Osteocyte (in vitro differentiated cells): ENCODE measurements around the gene KLHL14. TPM values are rescaled to one million over a fixed set of nuclear protein-coding genes. Genes with fewer than 3 reads are reported as not detected.

ENCODE experiments used
- DNase-seq: peaks from one replicate; pipeline ENCODE4 v3.0.0; 2021; ENCODE audit warnings: mixed read lengths; ENCODE audit not compliant: unreplicated experiment; ENCODE audit errors: extremely low spot score
- H3K27ac Mint-ChIP-seq: one replicate; pipeline ENCODE4 v1.8.0; 2021; ENCODE audit warnings: mild to moderate bottlenecking, mixed read lengths; ENCODE audit not compliant: unreplicated experiment
- H3K27me3 Mint-ChIP-seq: one replicate; pipeline ENCODE4 v1.8.0; 2021; ENCODE audit warnings: mixed read lengths; ENCODE audit not compliant: unreplicated experiment
- H3K36me3 Mint-ChIP-seq: one replicate; pipeline ENCODE4 v1.8.0; 2021; ENCODE audit warnings: mixed read lengths; ENCODE audit not compliant: unreplicated experiment
- H3K4me1 Mint-ChIP-seq: one replicate; pipeline ENCODE4 v1.8.0; 2021; ENCODE audit warnings: mixed read lengths; ENCODE audit not compliant: unreplicated experiment
- H3K4me3 Mint-ChIP-seq: one replicate; pipeline ENCODE4 v1.8.0; 2021; ENCODE audit warnings: mild to moderate bottlenecking, moderate library complexity, mixed read lengths; ENCODE audit not compliant: unreplicated experiment
- H3K9me3 Mint-ChIP-seq: one replicate; pipeline ENCODE4 v1.8.0; 2021; ENCODE audit warnings: mixed read lengths; ENCODE audit not compliant: unreplicated experiment
- CTCF ChIP-seq: fragments of 200-600 bp; sonication (generic); IDR thresholded peaks from 2 replicates; pipeline ENCODE4 v1.5.0; 2021; ENCODE audit warnings: antibody characterized with exemption, mild to moderate bottlenecking, moderate library complexity
- total RNA-seq: library from RNA; stranded (reverse); gene quantifications from 2 replicates; pipeline ENCODE4 v1.2.1, GENCODE V29; 2021

Gene KLHL14
- total RNA-seq, 1 donor from 2014 or later, result not detected

- H3K27ac Mint-ChIP-seq, result no peak overlapping the region
- peaks cover 9% of the 10 kb centered on the region for H3K27me3 Mint-ChIP-seq
- TF ChIP-seq CTCF, result no peak
- no peaks in the 10 kb centered on the region for H3K9me3 Mint-ChIP-seq
- no peak overlapping the region for H3K4me3 Mint-ChIP-seq
- no peaks in the 10 kb centered on the region for H3K4me1 Mint-ChIP-seq
- H3K36me3 Mint-ChIP-seq, result no peaks in the 10 kb centered on the region
- no peak for DNase-seq
Observed at GRCh38 chr18:32724071-32724749, 48.6 kb downstream of the KLHL14 start.

GRCh38 chr18:32722279-32722678 lies 50.5 kb downstream of the KLHL14 start:
- Mint-ChIP-seq H3K27me3 (peaks cover 13% of the 10 kb centered on the region), H3K9me3 (no peaks in the 10 kb centered on the region), H3K4me1 (no peaks in the 10 kb centered on the region), H3K4me3 (no peak overlapping the region), H3K27ac (no peak overlapping the region), H3K36me3 (no peaks in the 10 kb centered on the region)
- DNase-seq, result no peak
- TF ChIP-seq CTCF, result no peak

GRCh38 chr18:32717126-32717525 lies 55.7 kb downstream of the KLHL14 start:
- H3K27ac Mint-ChIP-seq, result no peak overlapping the region
- TF ChIP-seq CTCF, result no peak
- H3K9me3 Mint-ChIP-seq, result no peaks in the 10 kb centered on the region
- no peaks in the 10 kb centered on the region for H3K4me1 Mint-ChIP-seq
- no peaks in the 10 kb centered on the region for H3K36me3 Mint-ChIP-seq
- no peak overlapping the region for H3K4me3 Mint-ChIP-seq
- no peak for DNase-seq
- H3K27me3 Mint-ChIP-seq, result peaks cover 14% of the 10 kb centered on the region

- Mint-ChIP-seq H3K4me3 (no peak overlapping the region), H3K9me3 (no peaks in the 10 kb centered on the region), H3K27me3 (peaks cover 4% of the 10 kb centered on the region), H3K27ac (no peak overlapping the region), H3K36me3 (no peaks in the 10 kb centered on the region), H3K4me1 (no peaks in the 10 kb centered on the region)
- no peak for DNase-seq
- TF ChIP-seq CTCF, result peak; percentile 80
Observed at GRCh38 chr18:32714571-32715148, 58.2 kb downstream of the KLHL14 start.

- DNase-seq, result no peak
- Mint-ChIP-seq H3K4me3 (no peak overlapping the region), H3K27ac (no peak overlapping the region), H3K9me3 (no peaks in the 10 kb centered on the region), H3K27me3 (peaks cover 4% of the 10 kb centered on the region), H3K36me3 (no peaks in the 10 kb centered on the region), H3K4me1 (no peaks in the 10 kb centered on the region)
- no peak for TF ChIP-seq CTCF
Observed at GRCh38 chr18:32712860-32713259, 60.0 kb downstream of the KLHL14 start.
